K562 (cell line): ENCODE data around the gene BCKDHB. TPM values are rescaled to one million over a fixed set of nuclear protein-coding genes. Genes with fewer than 3 reads are reported as not detected.
A peak's percentile ranks its signal among the peaks of the same experiment; 100 is the strongest.

Experiments used
- ATAC-seq: fragments of 200-7000 bp; cut with Tn5 transposase; 3 replicates; pipeline ENCODE4 v1.9.1; 2020; ENCODE audit warnings: moderate library complexity
- BruUV-seq: library from RNA; stranded (reverse); fragments of 400-500 nt; replicated peaks from 2 replicates; lab custom pipeline; 2021; lab: Mats Ljungman, UMichigan
- CTCF ChIA-PET: fragments of 300-600 bp; formaldehyde crosslinking; extraction: SDS; loops from one replicate; lab custom pipeline; 2021; ENCODE audit warnings: low intra/inter-chr PET ratio; lab: Yijun Ruan, JAX
- POLR2A ChIA-PET: fragments of 300-600, 350-650 bp; sonication (Branson Sonifier 250); formaldehyde crosslinking; extraction: SDS; loops from one replicate; lab custom pipeline; 2021; ENCODE audit warnings: antibody characterized with exemption, inconsistent platforms; lab: Yijun Ruan, JAX
- DNase-seq, 4 experiments: peaks; one replicate each; pipeline versions ENCODE4 v3.0.0 to v3.0.0-alpha.2; 2011 to 2018; ENCODE audit warnings: low spot score in 3 of 4, mixed read lengths in 3 of 4; ENCODE audit errors: extremely low read depth in 1 of 4
- FAIRE-seq: peaks from 2 replicates; lab custom pipeline; 2011; peaks lifted over from hg19 to GRCh38; lab: Jason Lieb, UNC
- H2AFZ ChIP-seq: 2 replicates; pipeline ENCODE4 v1.6.0; 2011; ENCODE audit warnings: low read depth, low read length, control low read depth, inconsistent platforms
- H3K27ac ChIP-seq: fragments of 200-600 bp; 3 replicates; pipeline ENCODE4 v1.8.0; 2011; ENCODE audit warnings: low read depth, mild to moderate bottlenecking, control low read depth, inconsistent platforms, low read length, moderate library complexity, mixed read lengths; ENCODE audit errors: extremely low read depth
- H3K27me3 ChIP-seq, 2 experiments: fragments of 300-600 bp in 1 of 2; 2 replicates in 1 of 2; 3 replicates in 1 of 2; pipeline versions ENCODE4 v1.6.0 to v1.8.0; 2011; ENCODE audit warnings: inconsistent platforms in 2 of 2, low read length in 2 of 2, mild to moderate bottlenecking in 1 of 2, mixed read lengths in 1 of 2, moderate library complexity in 1 of 2; ENCODE audit not compliant: control insufficient read depth in 2 of 2, insufficient read depth in 2 of 2
- H3K36me3 ChIP-seq: fragments of 300-600 bp; 3 replicates; pipeline ENCODE4 v1.8.0; 2011; ENCODE audit warnings: mild to moderate bottlenecking, low read length, inconsistent platforms; ENCODE audit not compliant: control insufficient read depth, insufficient read depth
- H3K4me1 ChIP-seq, 2 experiments: fragments of 200-600 bp in 1 of 2; replicated peaks in 1 of 2; 2 replicates in 1 of 2; 3 replicates in 1 of 2; pipeline versions ENCODE4 v1.5.1 to v1.8.0; 2011; ENCODE audit warnings: inconsistent platforms in 2 of 2, low read length in 2 of 2, mild to moderate bottlenecking in 1 of 2, mixed read lengths in 1 of 2, moderate library complexity in 1 of 2; ENCODE audit not compliant: control insufficient read depth in 2 of 2, insufficient read depth in 2 of 2
- H3K4me2 ChIP-seq: 2 replicates; pipeline ENCODE4 v1.6.1; 2011; ENCODE audit warnings: low read length, control low read depth, inconsistent platforms, mixed read lengths; ENCODE audit not compliant: insufficient read depth
- H3K4me3 ChIP-seq: fragments of 200-600 bp; sonication (generic), shearing (Covaris generic); 2 replicates; pipeline ENCODE4 v1.5.1; 2016; ENCODE audit warnings: control low read depth, inconsistent platforms
- H3K79me2 ChIP-seq: fragments of 200-600 bp; 3 replicates; pipeline ENCODE4 v1.8.0; 2011; ENCODE audit warnings: low read length, inconsistent platforms; ENCODE audit not compliant: control insufficient read depth, insufficient read depth
- H3K9ac ChIP-seq, 2 experiments: 2 replicates each; pipeline versions ENCODE4 v1.6.0 to v1.6.1; 2011; ENCODE audit warnings: low read depth in 2 of 2, low read length in 2 of 2, control low read depth in 1 of 2, inconsistent platforms in 1 of 2, mild to moderate bottlenecking in 1 of 2, mixed read lengths in 1 of 2; ENCODE audit not compliant: insufficient read depth in 1 of 2
- H3K9me1 ChIP-seq: one replicate; pipeline ENCODE4 v1.6.0; 2011; ENCODE audit warnings: inconsistent platforms, mild to moderate bottlenecking, low read length, moderate library complexity; ENCODE audit not compliant: control insufficient read depth, insufficient read depth
- H3K9me3 ChIP-seq: replicated peaks from 2 replicates; pipeline ENCODE4 v1.5.1; 2011; ENCODE audit warnings: low read depth, low read length, inconsistent platforms; ENCODE audit not compliant: control insufficient read depth, insufficient read depth
- H4K20me1 ChIP-seq: replicated peaks from 2 replicates; pipeline ENCODE4 v1.6.1; 2011; ENCODE audit warnings: low read length, inconsistent platforms, mixed read lengths; ENCODE audit not compliant: control insufficient read depth, insufficient read depth
- CBX8 ChIP-seq: fragments of 200-600 bp; sonication (generic); IDR thresholded peaks from 2 replicates; pipeline ENCODE4 v1.6.1; 2012; ENCODE audit warnings: borderline replicate concordance, mixed run types, low read depth, mild to moderate bottlenecking, moderate library complexity, mixed read lengths, low read length, control low read depth, inconsistent platforms; ENCODE audit not compliant: poor library complexity, severe bottlenecking; ENCODE audit errors: extremely low read depth
- COPS2 ChIP-seq: fragments of 450-650 bp; conservative IDR thresholded peaks from 2 replicates; pipeline ENCODE4 v1.6.1; 2016; ENCODE audit warnings: mild to moderate bottlenecking, moderate library complexity
- E2F8 ChIP-seq: fragments of 450-650 bp; IDR thresholded peaks from 2 replicates; pipeline ENCODE4 v1.7.1; 2018; ENCODE audit warnings: mild to moderate bottlenecking, low read depth; ENCODE audit not compliant: partially characterized antibody
- ESRRB ChIP-seq: fragments of 250-450 bp; sonication (Bioruptor Pico); IDR thresholded peaks from 2 replicates; pipeline ENCODE4 v1.5.0; 2020; ENCODE audit warnings: mild to moderate bottlenecking, moderate library complexity, borderline replicate concordance
- GATA2 ChIP-seq: sonication (generic); formaldehyde crosslinking; IDR thresholded peaks from 2 replicates; pipeline ENCODE4 v1.4.0; 2020; ENCODE audit warnings: mild to moderate bottlenecking, missing genetic modification reagents
- HCFC1 ChIP-seq: IDR thresholded peaks from 2 replicates; pipeline ENCODE4 v1.6.1; 2012; ENCODE audit warnings: low read depth, low read length, improper control_type of control experiment
- JUN ChIP-seq, 2 experiments: sonication (generic) in 1 of 2; formaldehyde crosslinking in 1 of 2; IDR thresholded peaks; 2 replicates each; pipeline versions ENCODE4 v1.6.1 to v1.8.0; 2012 to 2022; ENCODE audit warnings: borderline replicate concordance in 2 of 2, mild to moderate bottlenecking in 2 of 2, improper control_type of control experiment in 1 of 2, low read depth in 1 of 2, low read length in 1 of 2, missing genetic modification reagents in 1 of 2
- KDM1A ChIP-seq, 2 experiments: fragments of 450-650 bp; IDR thresholded peaks; 2 replicates each; pipeline ENCODE4 v1.6.1; 2016; ENCODE audit warnings: mild to moderate bottlenecking in 2 of 2
- KLF6 ChIP-seq: fragments of 250-450 bp; sonication (Bioruptor Pico); IDR thresholded peaks from 2 replicates; pipeline ENCODE4 v1.4.0; 2020; ENCODE audit warnings: mild to moderate bottlenecking, moderate library complexity, borderline replicate concordance
- MEIS2 ChIP-seq: fragments of 450-650 bp; IDR thresholded peaks from 2 replicates; pipeline ENCODE4 v1.6.1; 2014; ENCODE audit warnings: mild to moderate bottlenecking; ENCODE audit not compliant: partially characterized antibody
- POLR3A ChIP-seq: IDR thresholded peaks from 2 replicates; pipeline ENCODE4 v1.6.1; 2011; ENCODE audit warnings: borderline replicate concordance, mild to moderate bottlenecking, moderate library complexity; ENCODE audit not compliant: insufficient read length, insufficient read depth; ENCODE audit errors: extremely low read depth
- SMAD4 ChIP-seq: fragments of 250-450 bp; sonication (Bioruptor Pico); conservative IDR thresholded peaks from 2 replicates; pipeline ENCODE4 v1.8.0; 2021; ENCODE audit warnings: inconsistent platforms, mild to moderate bottlenecking, moderate library complexity
- SOX6 ChIP-seq: fragments of 450-650 bp; IDR thresholded peaks from 2 replicates; pipeline ENCODE4 v1.6.1; 2014; ENCODE audit warnings: mild to moderate bottlenecking
- TAL1 ChIP-seq: fragments of 450-650 bp; IDR thresholded peaks from 2 replicates; pipeline ENCODE4 v1.6.1; 2016; ENCODE audit warnings: mild to moderate bottlenecking
- TEAD4 ChIP-seq, 2 experiments: sonication (generic) in 1 of 2; formaldehyde crosslinking in 1 of 2; IDR thresholded peaks; 2 replicates each; pipeline versions ENCODE4 v1.6.1 to v1.8.0; 2012 to 2022; ENCODE audit warnings: borderline replicate concordance in 1 of 2, inconsistent platforms in 1 of 2, low read length in 1 of 2, mild to moderate bottlenecking in 1 of 2, missing genetic modification reagents in 1 of 2
- ZNF24 ChIP-seq: fragments of 450-650 bp; IDR thresholded peaks from 2 replicates; pipeline ENCODE4 v1.6.1; 2016
- ZNF584 ChIP-seq: fragments of 200-800 bp; sonication (Bioruptor generic); IDR thresholded peaks from 2 replicates; pipeline ENCODE4 v1.6.1; 2016; ENCODE audit warnings: low read depth, mild to moderate bottlenecking, missing genetic modification characterization, missing compliant biosample characterization
- ZNF778 ChIP-seq: fragments of 450-650 bp; formaldehyde crosslinking; IDR thresholded peaks from 2 replicates; pipeline ENCODE4 v1.4.0; 2020; ENCODE audit warnings: mild to moderate bottlenecking, moderate library complexity
- in situ Hi-C: fragments of 300-500 bp; cut with MboI; formaldehyde crosslinking; loops from 4 replicates; pipeline ENCODE4 v1.15.0; 2018; ENCODE audit warnings: inconsistent platforms, mixed read lengths
- intact Hi-C: fragments of 100-400 bp; cut with micrococcal nuclease; formaldehyde crosslinking; loops from 2 replicates; pipeline ENCODE4 v1.14.2; 2022
- polyA plus RNA-seq, 8 experiments: library from polyadenylated mRNA; depleted of rRNA in 4 of 8; stranded (reverse) in 5 of 8; unstranded in 3 of 8; fragments of >200 nt; fragmentation: Nextera tagmentation in 2 of 8; fragmentation: Illumina TruSeq in 1 of 8; extraction: Ambion mirVana in 2 of 8; extraction: Trizol in 1 of 8; gene quantifications; 2 replicates each; pipeline versions ENCODE4 v1.2.1 to v1.2.3, GENCODE V29; 2011 to 2014; ENCODE audit warnings: inconsistent platforms in 1 of 8, missing spikeins in 1 of 8
- total RNA-seq, 7 experiments: library from RNA; depleted of rRNA in 6 of 7; stranded (reverse); fragments of >200 nt in 6 of 7; fragmentation: Illumina TruSeq in 2 of 7; extraction: Trizol in 2 of 7; gene quantifications; 2 replicates each; pipeline versions ENCODE4 v1.2.1 to v1.2.3, GENCODE V29; 2011 to 2021; ENCODE audit warnings: low replicate concordance in 1 of 7

Gene BCKDHB
- total and polyA plus RNA-seq, 9 of the 15 experiments (the other 6 are each of a cell fraction or from before 2014, with no cell fraction given), result 4.1 to 23.7 (median 7.5) TPM

- CTCF ChIA-PET, result no interaction called here
- in situ Hi-C loops (no loop called here), intact Hi-C loops (no loop called here)
- Histone ChIP-seq H3K9me3 (no peaks in the 10 kb centered on the region), H4K20me1 (no peaks in the 10 kb centered on the region), H3K9ac (no peak overlapping the region), H3K4me3 (no peak overlapping the region), H3K9me1 (no peaks in the 10 kb centered on the region), H3K27me3 (no peaks in the 10 kb centered on the region), H3K4me2 (no peak overlapping the region), H2AFZ (no peak overlapping the region), H3K36me3 (no peaks in the 10 kb centered on the region; the same call in 2 of the 3 replicates), H3K27ac (no peak overlapping the region), H3K79me2 (no peaks in the 10 kb centered on the region), H3K4me1 (peaks cover 0 to 20% of the 10 kb centered on the region in 2 experiments; a peak in 2 of 5 replicates)
- POLR2A ChIA-PET, result no interaction called here
- BruUV-seq, result no TSS peak
- ATAC-seq (no peak), FAIRE-seq (no peak), DNase-seq (peak in 1 of 4 experiments; percentile 30)
- TF ChIP-seq TAL1 (peak; percentile 13; the same call in 1 of the 2 replicates), GATA2 (CRISPR knock-in tag) (no peak), E2F8 (no peak), SOX6 (peak; percentile 41; the same call in 1 of the 2 replicates), ZNF584 (no peak), POLR3A (no peak), JUN (IDR thresholded peaks at IDR 0.05; ENCODE audit: borderline replicate concordance, low read depth, low read length) (no peak), JUN (CRISPR knock-in tag; IDR thresholded peaks at IDR 0.05; ENCODE audit: borderline replicate concordance) (no peak), KDM1A (IDR thresholded peaks at IDR 0.05) (peak in 1 of 2 experiments; percentile 25; a peak in 1 of 4 replicates), TEAD4 (IDR thresholded peaks at IDR 0.05; ENCODE audit: low read length) (peak; percentile 42; the same call in 1 of the 2 replicates), TEAD4 (CRISPR knock-in tag; IDR thresholded peaks at IDR 0.05; ENCODE audit: borderline replicate concordance) (no peak), COPS2 (no peak), KLF6 (CRISPR knock-in tag) (no peak), HCFC1 (no peak), ZNF24 (no peak), ZNF778 (CRISPR knock-in tag) (0 out of 2 replicates have a peak, but pooled peaks have one; percentile 18), CBX8 (no peak), ESRRB (CRISPR knock-in tag) (no peak), SMAD4 (peak; percentile 67), MEIS2 (peak; percentile 42)
These were observed 148.2 kb downstream of the BCKDHB start for GRCh38 chr6:80254716-80255115.
